Fibroblast of mammary gland (primary cell): Measurements from ENCODE around the gene UROD.

Experiments used
- DNase-seq: peaks from one replicate; pipeline ENCODE4 v3.0.0-alpha.2; 2010; ENCODE audit warnings: low read depth
- H3K4me3 ChIP-seq: 2 replicates; pipeline ENCODE4 v1.5.1; 2011; ENCODE audit warnings: low read depth, mild to moderate bottlenecking, low read length, moderate library complexity; ENCODE audit not compliant: control insufficient read depth
- TF ChIP-seq, protein P1 (sequence below): conservative IDR thresholded peaks from 2 replicates; pipeline ENCODE4 v1.5.1; 2011; ENCODE audit warnings: low read depth, low read length, inconsistent platforms; ENCODE audit not compliant: control insufficient read depth, insufficient read depth

UROD gene

DNA sequence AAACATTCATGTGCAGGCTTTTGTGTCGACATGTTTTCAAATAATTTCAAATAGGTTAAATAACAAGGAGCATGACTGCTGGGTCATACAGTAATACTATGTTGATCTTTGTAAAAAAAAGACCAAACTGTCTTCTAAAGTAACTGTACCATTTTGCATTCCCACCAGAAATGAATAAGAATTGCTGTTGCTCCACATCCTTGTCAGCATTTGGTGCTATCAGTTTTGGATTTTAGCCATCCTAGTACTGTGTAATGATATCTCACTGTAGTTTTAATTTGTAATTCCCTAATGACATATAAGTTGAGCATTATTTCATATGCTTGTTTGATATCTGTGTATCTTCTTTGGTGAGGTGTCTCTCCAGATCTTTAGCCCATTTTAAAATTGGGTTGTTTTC, 11.6 kb downstream of the UROD start:
- H3K4me3 ChIP-seq: no peak overlapping the region
- TF ChIP-seq, protein P1, sequence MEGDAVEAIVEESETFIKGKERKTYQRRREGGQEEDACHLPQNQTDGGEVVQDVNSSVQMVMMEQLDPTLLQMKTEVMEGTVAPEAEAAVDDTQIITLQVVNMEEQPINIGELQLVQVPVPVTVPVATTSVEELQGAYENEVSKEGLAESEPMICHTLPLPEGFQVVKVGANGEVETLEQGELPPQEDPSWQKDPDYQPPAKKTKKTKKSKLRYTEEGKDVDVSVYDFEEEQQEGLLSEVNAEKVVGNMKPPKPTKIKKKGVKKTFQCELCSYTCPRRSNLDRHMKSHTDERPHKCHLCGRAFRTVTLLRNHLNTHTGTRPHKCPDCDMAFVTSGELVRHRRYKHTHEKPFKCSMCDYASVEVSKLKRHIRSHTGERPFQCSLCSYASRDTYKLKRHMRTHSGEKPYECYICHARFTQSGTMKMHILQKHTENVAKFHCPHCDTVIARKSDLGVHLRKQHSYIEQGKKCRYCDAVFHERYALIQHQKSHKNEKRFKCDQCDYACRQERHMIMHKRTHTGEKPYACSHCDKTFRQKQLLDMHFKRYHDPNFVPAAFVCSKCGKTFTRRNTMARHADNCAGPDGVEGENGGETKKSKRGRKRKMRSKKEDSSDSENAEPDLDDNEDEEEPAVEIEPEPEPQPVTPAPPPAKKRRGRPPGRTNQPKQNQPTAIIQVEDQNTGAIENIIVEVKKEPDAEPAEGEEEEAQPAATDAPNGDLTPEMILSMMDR: no peak
- DNase-seq: no peak

- DNase-seq: peak; percentile 12
Measured at GRCh38 chr1:45026446-45026845, 14.4 kb downstream of the UROD start.

GRCh38 chr1:45032837-45033236, 20.8 kb downstream of the UROD start:
- no peak for DNase-seq
- TF ChIP-seq, protein P1: no peak
- no peak overlapping the region for H3K4me3 ChIP-seq

More at GRCh38 chr1:45026446-45026845, 14.4 kb downstream of the UROD start:
- TF ChIP-seq, protein P1: no peak
- H3K4me3 ChIP-seq: no peak overlapping the region

GRCh38 chr1:45033356-45033755, 21.3 kb downstream of the UROD start:
- no peak for DNase-seq
- TF ChIP-seq, protein P1: no peak

GRCh38 chr1:45035631-45036301, 23.7 kb downstream of the UROD start:
- H3K4me3 ChIP-seq: no peak overlapping the region
- TF ChIP-seq, protein P1: no peak
- DNase-seq: no peak

More at GRCh38 chr1:45033356-45033755, 21.3 kb downstream of the UROD start:
- no peak overlapping the region for H3K4me3 ChIP-seq

GRCh38 chr1:45037456-45037855, 25.4 kb downstream of the UROD start:
- TF ChIP-seq, protein P1: no peak
- DNase-seq: no peak
- no peak overlapping the region for H3K4me3 ChIP-seq
